GM23338 (cell line): ENCODE data around the gene CACNA1H. TPM values are rescaled to one million over a fixed set of nuclear protein-coding genes. Genes with fewer than 3 reads are reported as not detected.

ENCODE experiments used
- ATAC-seq: fragments of 200-7000 bp; cut with Tn5 transposase; 3 replicates; pipeline ENCODE4 v1.9.1; 2020
- DNase-seq: peaks from one replicate; pipeline ENCODE4 v3.0.0-alpha.2; 2015; ENCODE audit warnings: low spot score
- H2AFZ ChIP-seq: fragments of 200-600 bp; sonication (generic); 2 replicates; pipeline ENCODE4 v1.8.0; 2016; ENCODE audit warnings: antibody characterized with exemption, mild to moderate bottlenecking, moderate library complexity
- H3F3A ChIP-seq: fragments of 200-600 bp; sonication (generic); replicated peaks from 2 replicates; pipeline ENCODE4 v1.8.0; 2017; ENCODE audit warnings: antibody characterized with exemption, mixed run types, low read depth
- H3K27ac ChIP-seq: fragments of 200-600 bp; sonication (generic); 2 replicates; pipeline ENCODE4 v1.6.1; 2016; ENCODE audit warnings: low read depth
- H3K27me3 ChIP-seq: fragments of 200-600 bp; sonication (generic); 2 replicates; pipeline ENCODE4 v1.8.0; 2016; ENCODE audit warnings: mild to moderate bottlenecking, mixed run types, moderate library complexity; ENCODE audit not compliant: insufficient read depth
- H3K36me3 ChIP-seq: fragments of 200-600 bp; sonication (generic); 2 replicates; pipeline ENCODE4 v1.8.0; 2016; ENCODE audit warnings: mild to moderate bottlenecking; ENCODE audit not compliant: insufficient read depth
- H3K4me1 ChIP-seq: fragments of 200-600 bp; sonication (generic); 2 replicates; pipeline ENCODE4 v1.8.0; 2016; ENCODE audit warnings: mild to moderate bottlenecking, moderate library complexity; ENCODE audit not compliant: insufficient read depth
- H3K4me2 ChIP-seq: fragments of 200-600 bp; sonication (generic); 2 replicates; pipeline ENCODE4 v1.7.1; 2017; ENCODE audit warnings: mixed run types
- H3K4me3 ChIP-seq: fragments of 200-600 bp; sonication (generic); 2 replicates; pipeline ENCODE4 v1.6.1; 2016; ENCODE audit warnings: mixed run types
- H3K79me2 ChIP-seq: fragments of 200-600 bp; sonication (generic); replicated peaks from 2 replicates; pipeline ENCODE4 v1.8.0; 2017; ENCODE audit warnings: mild to moderate bottlenecking; ENCODE audit not compliant: insufficient read depth
- H3K9me2 ChIP-seq: fragments of 200-600 bp; sonication (generic); 2 replicates; pipeline ENCODE4 v1.8.0; 2017; ENCODE audit not compliant: insufficient read depth
- H4K20me1 ChIP-seq: fragments of 200-600 bp; sonication (generic); replicated peaks from 2 replicates; pipeline ENCODE4 v1.8.0; 2017; ENCODE audit warnings: mild to moderate bottlenecking; ENCODE audit not compliant: insufficient read depth
- H3K27ac Mint-ChIP-seq: 2 replicates; pipeline ENCODE4 v1.8.0; 2020; ENCODE audit warnings: inconsistent platforms, mild to moderate bottlenecking, moderate library complexity, mixed read lengths
- H3K27me3 Mint-ChIP-seq: 3 replicates; pipeline ENCODE4 v1.8.0; 2022; ENCODE audit warnings: low read depth, mild to moderate bottlenecking, moderate library complexity, mixed read lengths, inconsistent platforms; ENCODE audit not compliant: insufficient read depth, poor library complexity
- H3K36me3 Mint-ChIP-seq: 3 replicates; pipeline ENCODE4 v1.8.0; 2021; ENCODE audit warnings: low read depth, mild to moderate bottlenecking, inconsistent platforms, moderate library complexity, mixed read lengths
- H3K4me1 Mint-ChIP-seq: 3 replicates; pipeline ENCODE4 v1.8.0; 2020; ENCODE audit warnings: mild to moderate bottlenecking, inconsistent platforms, mixed read lengths
- H3K4me3 Mint-ChIP-seq: 3 replicates; pipeline ENCODE4 v1.8.0; 2021; ENCODE audit warnings: moderate library complexity, mild to moderate bottlenecking, inconsistent platforms, mixed read lengths
- H3K9me3 Mint-ChIP-seq: 3 replicates; pipeline ENCODE4 v1.8.0; 2020; ENCODE audit warnings: moderate library complexity, mild to moderate bottlenecking, inconsistent platforms, mixed read lengths
- CREB1 ChIP-seq: fragments of 250-450 bp; sonication (Bioruptor Pico); IDR thresholded peaks from 2 replicates; pipeline ENCODE4 v1.5.0; 2020; ENCODE audit warnings: low read depth, mild to moderate bottlenecking, moderate library complexity
- EZH2 ChIP-seq: fragments of 200-600 bp; sonication (generic); IDR thresholded peaks from one replicate; pipeline ENCODE4 v1.8.0; 2017; ENCODE audit warnings: antibody characterized with exemption, mild to moderate bottlenecking, low read depth; ENCODE audit not compliant: unreplicated experiment
- EZH2phosphoT487 ChIP-seq: fragments of 200-600 bp; sonication (generic); IDR thresholded peaks from one replicate; pipeline ENCODE4 v1.8.1; 2018; ENCODE audit warnings: antibody characterized with exemption; ENCODE audit not compliant: unreplicated experiment
- JUNB ChIP-seq: IDR thresholded peaks from one replicate; pipeline ENCODE4 v1.6.1; 2016; ENCODE audit warnings: antibody characterized with exemption; ENCODE audit not compliant: unreplicated experiment
- NANOG ChIP-seq: IDR thresholded peaks from 2 replicates; pipeline ENCODE4 v1.6.1; 2016; ENCODE audit warnings: antibody characterized with exemption, borderline replicate concordance
- POLR2AphosphoS5 ChIP-seq: IDR thresholded peaks from 2 replicates; pipeline ENCODE4 v1.6.1; 2016; ENCODE audit warnings: antibody characterized with exemption, low read depth
- STAT1 ChIP-seq: IDR thresholded peaks from one replicate; pipeline ENCODE4 v1.6.1; 2016; ENCODE audit warnings: antibody characterized with exemption; ENCODE audit not compliant: unreplicated experiment
- ZNF114 ChIP-seq: fragments of 250-450 bp; sonication (Bioruptor Pico); IDR thresholded peaks from 2 replicates; pipeline ENCODE4 v1.5.0; 2020; ENCODE audit warnings: mild to moderate bottlenecking, moderate library complexity
- ZNF331 ChIP-seq: fragments of 250-450 bp; sonication (Bioruptor Pico); IDR thresholded peaks from 2 replicates; pipeline ENCODE4 v1.5.0; 2020; ENCODE audit warnings: low read depth, mild to moderate bottlenecking, moderate library complexity
- polyA plus RNA-seq: library from polyadenylated mRNA; unstranded; fragments of >200 nt; fragmentation: Nextera tagmentation; extraction: Ambion mirVana; gene quantifications from 2 replicates; pipeline ENCODE4 v1.2.1, GENCODE V29; 2016
- total RNA-seq: library from RNA; depleted of rRNA; stranded (reverse); fragments of >200 nt; shearing (Covaris generic); gene quantifications from 2 replicates; pipeline ENCODE4 v1.2.3, GENCODE V29; 2014
- TF ChIP-seq, protein P1 (sequence below), 2 experiments: fragments of 200-600 bp in 1 of 2; sonication (generic) in 1 of 2; conservative IDR thresholded peaks; 2 replicates each; pipeline versions ENCODE4 v1.5.1 to v1.6.1; 2016 to 2017; ENCODE audit warnings: antibody characterized with exemption in 2 of 2, low read depth in 2 of 2, mild to moderate bottlenecking in 2 of 2, moderate library complexity in 1 of 2
- TF ChIP-seq, protein P2 (sequence below): fragments of 250-450 bp; sonication (Bioruptor Pico); IDR thresholded peaks from 2 replicates; pipeline ENCODE4 v1.5.0; 2020; ENCODE audit warnings: mild to moderate bottlenecking, moderate library complexity
- TF ChIP-seq, protein P3 (sequence below): IDR thresholded peaks from 2 replicates; pipeline ENCODE4 v1.6.1; 2016; ENCODE audit warnings: antibody characterized with exemption

The CACNA1H gene
- total and polyA plus RNA-seq, 2 experiments from 2014 or later, result 3.5 to 43.3 TPM

DNA sequence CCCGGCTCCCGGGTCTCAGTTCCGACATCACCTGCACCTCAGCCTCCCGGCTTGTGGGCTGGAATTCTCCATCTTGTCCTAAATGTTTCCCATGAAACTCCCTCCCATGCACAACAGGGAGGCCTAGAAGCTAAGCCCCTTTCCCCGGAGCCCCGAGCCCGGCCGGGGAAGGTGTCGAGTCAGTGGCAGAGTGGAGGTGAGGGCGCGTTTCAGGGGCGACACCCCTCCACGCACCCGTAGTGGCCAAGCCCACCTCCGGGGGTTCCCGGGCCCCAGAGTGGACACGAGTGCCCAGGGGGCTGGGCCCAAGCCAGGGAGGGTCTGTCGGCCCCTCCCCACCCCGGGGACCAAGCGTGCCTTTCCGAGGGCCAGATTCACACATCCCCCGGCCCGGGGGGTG, 31.9 kb upstream of the CACNA1H start (continued):
- TF ChIP-seq ZNF331 (CRISPR knock-in tag) (no peak), JUNB (no peak), EZH2 (no peak), NANOG (no peak), POLR2AphosphoS5 (no peak)
- TF ChIP-seq, protein P1, sequence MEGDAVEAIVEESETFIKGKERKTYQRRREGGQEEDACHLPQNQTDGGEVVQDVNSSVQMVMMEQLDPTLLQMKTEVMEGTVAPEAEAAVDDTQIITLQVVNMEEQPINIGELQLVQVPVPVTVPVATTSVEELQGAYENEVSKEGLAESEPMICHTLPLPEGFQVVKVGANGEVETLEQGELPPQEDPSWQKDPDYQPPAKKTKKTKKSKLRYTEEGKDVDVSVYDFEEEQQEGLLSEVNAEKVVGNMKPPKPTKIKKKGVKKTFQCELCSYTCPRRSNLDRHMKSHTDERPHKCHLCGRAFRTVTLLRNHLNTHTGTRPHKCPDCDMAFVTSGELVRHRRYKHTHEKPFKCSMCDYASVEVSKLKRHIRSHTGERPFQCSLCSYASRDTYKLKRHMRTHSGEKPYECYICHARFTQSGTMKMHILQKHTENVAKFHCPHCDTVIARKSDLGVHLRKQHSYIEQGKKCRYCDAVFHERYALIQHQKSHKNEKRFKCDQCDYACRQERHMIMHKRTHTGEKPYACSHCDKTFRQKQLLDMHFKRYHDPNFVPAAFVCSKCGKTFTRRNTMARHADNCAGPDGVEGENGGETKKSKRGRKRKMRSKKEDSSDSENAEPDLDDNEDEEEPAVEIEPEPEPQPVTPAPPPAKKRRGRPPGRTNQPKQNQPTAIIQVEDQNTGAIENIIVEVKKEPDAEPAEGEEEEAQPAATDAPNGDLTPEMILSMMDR (conservative IDR thresholded peaks at IDR 0.05; ENCODE audit: low read depth in 2 of 2), result no peak

- no peaks in the 10 kb centered on the region for H3K36me3 Mint-ChIP-seq
- no peak overlapping the region for H3K27ac ChIP-seq
- H3F3A ChIP-seq, result no peaks in the 10 kb centered on the region
- ATAC-seq (no peak), DNase-seq (no peak)
- H3K4me3 ChIP-seq, result no peak overlapping the region
- H3K4me3 Mint-ChIP-seq, result no peak overlapping the region
- no peak overlapping the region for H3K4me2 ChIP-seq
- no peaks in the 10 kb centered on the region for H3K4me1 ChIP-seq
- H3K27me3 ChIP-seq, result no peaks in the 10 kb centered on the region
- no peak overlapping the region for H3K27ac Mint-ChIP-seq
- H2AFZ ChIP-seq, result no peak overlapping the region
- H3K9me2 ChIP-seq, result no peaks in the 10 kb centered on the region
- no peaks in the 10 kb centered on the region for H3K79me2 ChIP-seq
- no peaks in the 10 kb centered on the region for H3K36me3 ChIP-seq
- peaks cover 1% of the 10 kb centered on the region for H3K27me3 Mint-ChIP-seq
- H4K20me1 ChIP-seq, result no peaks in the 10 kb centered on the region
- no peaks in the 10 kb centered on the region for H3K9me3 Mint-ChIP-seq
- H3K4me1 Mint-ChIP-seq, result no peaks in the 10 kb centered on the region
- no peak for TF ChIP-seq POLR2AphosphoS5
- no peak for TF ChIP-seq EZH2
- TF ChIP-seq, protein P2, sequence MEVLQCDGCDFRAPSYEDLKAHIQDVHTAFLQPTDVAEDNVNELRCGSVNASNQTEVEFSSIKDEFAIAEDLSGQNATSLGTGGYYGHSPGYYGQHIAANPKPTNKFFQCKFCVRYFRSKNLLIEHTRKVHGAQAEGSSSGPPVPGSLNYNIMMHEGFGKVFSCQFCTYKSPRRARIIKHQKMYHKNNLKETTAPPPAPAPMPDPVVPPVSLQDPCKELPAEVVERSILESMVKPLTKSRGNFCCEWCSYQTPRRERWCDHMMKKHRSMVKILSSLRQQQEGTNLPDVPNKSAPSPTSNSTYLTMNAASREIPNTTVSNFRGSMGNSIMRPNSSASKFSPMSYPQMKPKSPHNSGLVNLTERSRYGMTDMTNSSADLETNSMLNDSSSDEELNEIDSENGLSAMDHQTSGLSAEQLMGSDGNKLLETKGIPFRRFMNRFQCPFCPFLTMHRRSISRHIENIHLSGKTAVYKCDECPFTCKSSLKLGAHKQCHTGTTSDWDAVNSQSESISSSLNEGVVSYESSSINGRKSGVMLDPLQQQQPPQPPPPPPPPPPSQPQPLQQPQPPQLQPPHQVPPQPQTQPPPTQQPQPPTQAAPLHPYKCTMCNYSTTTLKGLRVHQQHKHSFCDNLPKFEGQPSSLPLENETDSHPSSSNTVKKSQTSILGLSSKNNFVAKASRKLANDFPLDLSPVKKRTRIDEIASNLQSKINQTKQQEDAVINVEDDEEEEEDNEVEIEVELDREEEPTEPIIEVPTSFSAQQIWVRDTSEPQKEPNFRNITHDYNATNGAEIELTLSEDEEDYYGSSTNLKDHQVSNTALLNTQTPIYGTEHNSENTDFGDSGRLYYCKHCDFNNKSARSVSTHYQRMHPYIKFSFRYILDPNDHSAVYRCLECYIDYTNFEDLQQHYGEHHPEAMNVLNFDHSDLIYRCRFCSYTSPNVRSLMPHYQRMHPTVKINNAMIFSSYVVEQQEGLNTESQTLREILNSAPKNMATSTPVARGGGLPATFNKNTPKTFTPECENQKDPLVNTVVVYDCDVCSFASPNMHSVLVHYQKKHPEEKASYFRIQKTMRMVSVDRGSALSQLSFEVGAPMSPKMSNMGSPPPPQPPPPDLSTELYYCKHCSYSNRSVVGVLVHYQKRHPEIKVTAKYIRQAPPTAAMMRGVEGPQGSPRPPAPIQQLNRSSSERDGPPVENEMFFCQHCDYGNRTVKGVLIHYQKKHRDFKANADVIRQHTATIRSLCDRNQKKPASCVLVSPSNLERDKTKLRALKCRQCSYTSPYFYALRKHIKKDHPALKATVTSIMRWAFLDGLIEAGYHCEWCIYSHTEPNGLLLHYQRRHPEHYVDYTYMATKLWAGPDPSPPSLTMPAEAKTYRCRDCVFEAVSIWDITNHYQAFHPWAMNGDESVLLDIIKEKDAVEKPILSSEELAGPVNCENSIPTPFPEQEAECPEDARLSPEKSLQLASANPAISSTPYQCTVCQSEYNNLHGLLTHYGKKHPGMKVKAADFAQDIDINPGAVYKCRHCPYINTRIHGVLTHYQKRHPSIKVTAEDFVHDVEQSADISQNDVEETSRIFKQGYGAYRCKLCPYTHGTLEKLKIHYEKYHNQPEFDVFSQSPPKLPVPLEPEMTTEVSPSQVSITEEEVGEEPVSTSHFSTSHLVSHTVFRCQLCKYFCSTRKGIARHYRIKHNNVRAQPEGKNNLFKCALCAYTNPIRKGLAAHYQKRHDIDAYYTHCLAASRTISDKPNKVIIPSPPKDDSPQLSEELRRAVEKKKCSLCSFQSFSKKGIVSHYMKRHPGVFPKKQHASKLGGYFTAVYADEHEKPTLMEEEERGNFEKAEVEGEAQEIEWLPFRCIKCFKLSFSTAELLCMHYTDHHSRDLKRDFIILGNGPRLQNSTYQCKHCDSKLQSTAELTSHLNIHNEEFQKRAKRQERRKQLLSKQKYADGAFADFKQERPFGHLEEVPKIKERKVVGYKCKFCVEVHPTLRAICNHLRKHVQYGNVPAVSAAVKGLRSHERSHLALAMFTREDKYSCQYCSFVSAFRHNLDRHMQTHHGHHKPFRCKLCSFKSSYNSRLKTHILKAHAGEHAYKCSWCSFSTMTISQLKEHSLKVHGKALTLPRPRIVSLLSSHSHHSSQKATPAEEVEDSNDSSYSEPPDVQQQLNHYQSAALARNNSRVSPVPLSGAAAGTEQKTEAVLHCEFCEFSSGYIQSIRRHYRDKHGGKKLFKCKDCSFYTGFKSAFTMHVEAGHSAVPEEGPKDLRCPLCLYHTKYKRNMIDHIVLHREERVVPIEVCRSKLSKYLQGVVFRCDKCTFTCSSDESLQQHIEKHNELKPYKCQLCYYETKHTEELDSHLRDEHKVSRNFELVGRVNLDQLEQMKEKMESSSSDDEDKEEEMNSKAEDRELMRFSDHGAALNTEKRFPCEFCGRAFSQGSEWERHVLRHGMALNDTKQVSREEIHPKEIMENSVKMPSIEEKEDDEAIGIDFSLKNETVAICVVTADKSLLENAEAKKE (CRISPR knock-in tag), result no peak
- TF ChIP-seq, protein P1 (conservative IDR thresholded peaks at IDR 0.05; ENCODE audit: low read depth in 2 of 2), result no peak
- TF ChIP-seq ZNF331 (CRISPR knock-in tag), result no peak
- no peak for TF ChIP-seq CREB1
- no peak for TF ChIP-seq JUNB
- TF ChIP-seq, protein P3, sequence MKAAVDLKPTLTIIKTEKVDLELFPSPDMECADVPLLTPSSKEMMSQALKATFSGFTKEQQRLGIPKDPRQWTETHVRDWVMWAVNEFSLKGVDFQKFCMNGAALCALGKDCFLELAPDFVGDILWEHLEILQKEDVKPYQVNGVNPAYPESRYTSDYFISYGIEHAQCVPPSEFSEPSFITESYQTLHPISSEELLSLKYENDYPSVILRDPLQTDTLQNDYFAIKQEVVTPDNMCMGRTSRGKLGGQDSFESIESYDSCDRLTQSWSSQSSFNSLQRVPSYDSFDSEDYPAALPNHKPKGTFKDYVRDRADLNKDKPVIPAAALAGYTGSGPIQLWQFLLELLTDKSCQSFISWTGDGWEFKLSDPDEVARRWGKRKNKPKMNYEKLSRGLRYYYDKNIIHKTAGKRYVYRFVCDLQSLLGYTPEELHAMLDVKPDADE, result no peak
- no peak for TF ChIP-seq ZNF114 (CRISPR knock-in tag)
- TF ChIP-seq STAT1, result no peak
- no peak for TF ChIP-seq NANOG
- no peak for TF ChIP-seq EZH2phosphoT487
Measured at GRCh38 chr16:1121601-1122397, 31.1 kb upstream of the CACNA1H start.
